GM12878 (cell line): ENCODE measurements around the gene ERFL. TPM values are rescaled to one million over a fixed set of nuclear protein-coding genes. Genes with fewer than 3 reads are reported as not detected.
A peak's percentile ranks its signal among the peaks of the same experiment; 100 is the strongest.

ENCODE experiments used
- ATAC-seq: fragments of 200-7000 bp; cut with Tn5 transposase; 3 replicates; pipeline ENCODE4 v1.9.1; 2020; ENCODE audit warnings: mild to moderate bottlenecking, moderate library complexity
- BruUV-seq: library from RNA; stranded (reverse); fragments of 400-500 nt; replicated peaks from 2 replicates; lab custom pipeline; 2021; lab: Mats Ljungman, UMichigan
- CTCF ChIA-PET: fragments of 300-600 bp; sonication (Branson Sonifier 250); formaldehyde crosslinking; extraction: SDS; loops from one replicate; lab custom pipeline; 2021; ENCODE audit warnings: inconsistent platforms; lab: Yijun Ruan, JAX
- POLR2A ChIA-PET: fragments of 350-600 bp; formaldehyde crosslinking; extraction: SDS; loops from one replicate; lab custom pipeline; 2021; ENCODE audit warnings: inconsistent platforms; lab: Charles Lee
- RAD21 ChIA-PET: fragments of 300-600 bp; sonication (Branson Sonifier 250); formaldehyde crosslinking; loops from one replicate; lab custom pipeline; 2023; ENCODE audit warnings: antibody characterized with exemption; ENCODE audit not compliant: unreplicated experiment; lab: Charles Lee
- SMC1A ChIA-PET: fragments of 300-600 bp; sonication (Branson Sonifier 250); formaldehyde crosslinking; loops from one replicate; lab custom pipeline; 2023; ENCODE audit not compliant: unreplicated experiment, uncharacterized antibody; lab: Charles Lee
- DNase-seq: peaks from one replicate; pipeline ENCODE4 v3.0.0-alpha.2; 2011; ENCODE audit warnings: low read depth, low spot score
- FAIRE-seq: peaks from 3 replicates; lab custom pipeline; 2011; peaks lifted over from hg19 to GRCh38; lab: Jason Lieb, UNC
- H2AFZ ChIP-seq: 2 replicates; pipeline ENCODE4 v1.6.0; 2011; ENCODE audit warnings: low read depth, low read length, control low read depth; ENCODE audit not compliant: control insufficient read depth
- H3K27ac ChIP-seq: 2 replicates; pipeline ENCODE4 v1.5.1; 2011; ENCODE audit warnings: control low read depth; ENCODE audit not compliant: control insufficient read depth, insufficient read depth
- H3K27me3 ChIP-seq, 2 experiments: replicated peaks in 1 of 2; 2 replicates each; pipeline versions ENCODE4 v1.6.0 to v1.6.1; 2011; ENCODE audit warnings: low read length in 1 of 2; ENCODE audit not compliant: control insufficient read depth in 2 of 2, insufficient read depth in 2 of 2
- H3K36me3 ChIP-seq, 2 experiments: 2 replicates each; pipeline ENCODE4 v1.5.1; 2011; ENCODE audit warnings: low read length in 1 of 2; ENCODE audit not compliant: control insufficient read depth in 2 of 2, insufficient read depth in 2 of 2
- H3K4me1 ChIP-seq: 2 replicates; pipeline ENCODE4 v1.6.1; 2011; ENCODE audit warnings: mild to moderate bottlenecking, low read length, moderate library complexity, mixed read lengths; ENCODE audit not compliant: control insufficient read depth, insufficient read depth
- H3K4me2 ChIP-seq: 2 replicates; pipeline ENCODE4 v1.6.0; 2011; ENCODE audit warnings: control low read depth; ENCODE audit not compliant: control insufficient read depth, insufficient read depth
- H3K4me3 ChIP-seq: fragments of 200-600 bp; sonication (generic); 2 replicates; pipeline ENCODE4 v1.5.1; 2016
- H3K79me2 ChIP-seq: 2 replicates; pipeline ENCODE4 v1.6.0; 2011; ENCODE audit warnings: low read length; ENCODE audit not compliant: control insufficient read depth, insufficient read depth
- H3K9ac ChIP-seq: 2 replicates; pipeline ENCODE4 v1.8.0; 2011; ENCODE audit warnings: low read length, control low read depth, mixed read lengths; ENCODE audit not compliant: control insufficient read depth, insufficient read depth
- H3K9me3 ChIP-seq: replicated peaks from 3 replicates; pipeline ENCODE4 v1.5.1; 2011; ENCODE audit warnings: mild to moderate bottlenecking, low read length; ENCODE audit not compliant: control insufficient read depth, insufficient read depth
- H4K20me1 ChIP-seq: 2 replicates; pipeline ENCODE4 v1.6.0; 2011; ENCODE audit not compliant: control insufficient read depth, insufficient read depth
- BACH1 ChIP-seq: fragments of 450-650 bp; IDR thresholded peaks from 2 replicates; pipeline ENCODE4 v1.6.1; 2017; ENCODE audit warnings: mild to moderate bottlenecking, borderline replicate concordance
- BMI1 ChIP-seq: fragments of 450-650 bp; IDR thresholded peaks from 2 replicates; pipeline ENCODE4 v1.6.1; 2016; ENCODE audit warnings: mild to moderate bottlenecking, moderate library complexity, borderline replicate concordance
- DPF2 ChIP-seq: fragments of 450-650 bp; IDR thresholded peaks from 2 replicates; pipeline ENCODE4 v1.6.1; 2017; ENCODE audit warnings: mild to moderate bottlenecking
- LARP7 ChIP-seq: fragments of 450-650 bp; IDR thresholded peaks from 2 replicates; pipeline ENCODE4 v1.6.1; 2017; ENCODE audit warnings: mild to moderate bottlenecking
- NFYB ChIP-seq: IDR thresholded peaks from 2 replicates; pipeline ENCODE4 v1.6.1; 2011; ENCODE audit warnings: low read depth, mild to moderate bottlenecking, low read length, improper control_type of control experiment, moderate library complexity; ENCODE audit not compliant: insufficient read depth
- POLR2AphosphoS2 ChIP-seq: IDR thresholded peaks from 2 replicates; pipeline ENCODE4 v1.6.1; 2011; ENCODE audit warnings: low read depth, mild to moderate bottlenecking, low read length, improper control_type of control experiment, moderate library complexity
- RUNX3 ChIP-seq: IDR thresholded peaks from 2 replicates; pipeline ENCODE4 v1.6.1; 2012; ENCODE audit warnings: low read length, inconsistent platforms
- SIX5 ChIP-seq: IDR thresholded peaks from 2 replicates; pipeline ENCODE4 v1.6.1; 2011; ENCODE audit warnings: mild to moderate bottlenecking, low read depth, low read length, moderate library complexity; ENCODE audit not compliant: severe bottlenecking
- SREBF2 ChIP-seq: IDR thresholded peaks from 2 replicates; pipeline ENCODE4 v1.6.1; 2012; ENCODE audit warnings: mild to moderate bottlenecking, low read length
- SUZ12 ChIP-seq: fragments of 200-600 bp; sonication (generic); IDR thresholded peaks from one replicate; pipeline ENCODE4 v1.6.1; 2018; ENCODE audit warnings: antibody characterized with exemption, mild to moderate bottlenecking; ENCODE audit not compliant: unreplicated experiment
- WGBS: methylation state at CpG from one replicate; pipeline ENCODE4 v1.1.6; 2016; ENCODE audit warnings: low lambda C conversion rate; ENCODE audit not compliant: insufficient replicate concordance, insufficient coverage; ENCODE audit errors: missing lambda C conversion rate; 5-methylcytosine and 5-hydroxymethylcytosine counted together
- in situ Hi-C: fragments of 300-500 bp; cut with MboI; formaldehyde crosslinking; loops from 9 replicates; pipeline ENCODE4 v1.14.3; 2018; ENCODE audit warnings: mixed read lengths
- intact Hi-C: fragments of 100-400 bp; cut with micrococcal nuclease; formaldehyde crosslinking; loops from one replicate; pipeline ENCODE4 v1.14.2; 2022; ENCODE audit not compliant: unreplicated experiment
- polyA plus RNA-seq, 11 experiments: library from polyadenylated mRNA; depleted of rRNA in 4 of 11; unstranded in 6 of 11; stranded (reverse) in 5 of 11; fragments of >200 nt; fragmentation: Nextera tagmentation in 4 of 11; fragmentation: Illumina TruSeq in 1 of 11; extraction: Ambion mirVana in 4 of 11; extraction: Trizol in 1 of 11; gene quantifications; 1 replicate in 1 of 11; 2 replicates in 10 of 11; pipeline versions ENCODE4 v1.2.1 to v1.2.3, GENCODE V29; 2011 to 2016; ENCODE audit warnings: inconsistent platforms in 2 of 11, missing spikeins in 2 of 11, low read depth in 1 of 11
- total RNA-seq, 4 experiments: library from RNA; depleted of rRNA in 3 of 4; stranded (reverse); fragments of >200 nt in 3 of 4; fragmentation: Illumina TruSeq in 1 of 4; extraction: Trizol in 1 of 4; gene quantifications; 2 replicates each; pipeline versions ENCODE4 v1.2.1 to v1.2.3, GENCODE V29; 2013 to 2021
- TF ChIP-seq, protein P1 (sequence below): fragments of 450-650 bp; formaldehyde crosslinking; IDR thresholded peaks from 2 replicates; pipeline ENCODE4 v1.4.0; 2022; ENCODE audit warnings: mild to moderate bottlenecking, moderate library complexity

ERFL gene
- total and polyA plus RNA-seq, 10 of the 15 experiments (the other 5 are each of a cell fraction or from before 2014, with no cell fraction given) = 0.04 to 0.10 (median 0.05) TPM; not detected in 7

DNA sequence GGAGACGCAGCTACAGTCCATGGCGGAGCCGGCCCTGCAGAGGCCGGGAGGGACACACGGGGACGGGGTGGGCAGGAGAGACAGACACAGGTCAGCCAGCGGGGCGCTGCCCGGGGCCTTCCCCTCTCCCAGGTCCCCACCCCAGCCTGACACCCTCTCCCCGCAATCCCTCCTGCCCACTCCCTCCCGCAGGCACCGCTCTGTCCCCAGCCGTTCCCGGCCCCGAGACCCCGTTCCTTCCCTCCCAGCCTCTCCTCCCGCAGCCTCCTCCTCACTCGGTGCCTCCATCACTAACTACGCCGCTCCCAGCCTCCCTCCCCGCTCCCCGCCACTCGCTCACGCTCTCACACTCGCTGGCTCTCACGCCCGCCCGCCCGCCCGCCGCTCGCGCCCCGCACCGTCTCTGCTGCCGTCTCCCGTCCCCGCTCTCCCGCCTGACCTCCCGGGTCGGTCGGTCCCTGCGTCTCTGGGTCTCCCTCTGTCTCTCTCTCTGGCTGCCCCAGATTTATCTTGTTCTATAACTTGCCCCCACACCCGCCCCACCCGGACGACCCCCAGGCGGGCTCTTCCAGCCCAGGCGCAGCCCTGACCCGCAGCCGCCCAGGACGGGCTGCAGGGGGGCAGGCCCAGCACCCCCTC, 15.2 kb downstream of the ERFL start:
- peaks cover 3 to 4% of the 10 kb centered on the region in 2 experiments; a peak in 3 of 4 replicates for H3K27me3 ChIP-seq
- TF ChIP-seq SREBF2 = no peak
- 0 out of 2 replicates have a peak, but pooled peaks have one; percentile 18 for TF ChIP-seq BACH1
- no peak for TF ChIP-seq LARP7
- TF ChIP-seq SIX5 = no peak
- TF ChIP-seq, all 136 proteins: peak for 1
- ATAC-seq = peak; percentile 47
- Histone ChIP-seq H2AFZ (no peak overlapping the region), H4K20me1 (peaks cover 6% of the 10 kb centered on the region; the same call in 1 of the 2 replicates), H3K27ac (no peak overlapping the region), H3K79me2 (no peaks in the 10 kb centered on the region), H3K4me3 (no peak overlapping the region), H3K9me3 (no peaks in the 10 kb centered on the region), H3K4me2 (no peak overlapping the region), H3K36me3 (peaks cover 0 to under 1% of the 10 kb centered on the region in 2 experiments; a peak in 2 of 4 replicates), H3K4me1 (no peaks in the 10 kb centered on the region), H3K9ac (no peak overlapping the region)
- ChIA-PET RAD21 (no interaction called here), POLR2A (no interaction called here), SMC1A (no interaction called here), CTCF (no interaction called here)
- intact Hi-C loops (no loop called here), in situ Hi-C loops (no loop called here)
- no TSS peak for BruUV-seq
- no peak for DNase-seq
- WGBS = 6% methylated on average over 25 of the region's 51 CpGs
- FAIRE-seq = no peak

DNA sequence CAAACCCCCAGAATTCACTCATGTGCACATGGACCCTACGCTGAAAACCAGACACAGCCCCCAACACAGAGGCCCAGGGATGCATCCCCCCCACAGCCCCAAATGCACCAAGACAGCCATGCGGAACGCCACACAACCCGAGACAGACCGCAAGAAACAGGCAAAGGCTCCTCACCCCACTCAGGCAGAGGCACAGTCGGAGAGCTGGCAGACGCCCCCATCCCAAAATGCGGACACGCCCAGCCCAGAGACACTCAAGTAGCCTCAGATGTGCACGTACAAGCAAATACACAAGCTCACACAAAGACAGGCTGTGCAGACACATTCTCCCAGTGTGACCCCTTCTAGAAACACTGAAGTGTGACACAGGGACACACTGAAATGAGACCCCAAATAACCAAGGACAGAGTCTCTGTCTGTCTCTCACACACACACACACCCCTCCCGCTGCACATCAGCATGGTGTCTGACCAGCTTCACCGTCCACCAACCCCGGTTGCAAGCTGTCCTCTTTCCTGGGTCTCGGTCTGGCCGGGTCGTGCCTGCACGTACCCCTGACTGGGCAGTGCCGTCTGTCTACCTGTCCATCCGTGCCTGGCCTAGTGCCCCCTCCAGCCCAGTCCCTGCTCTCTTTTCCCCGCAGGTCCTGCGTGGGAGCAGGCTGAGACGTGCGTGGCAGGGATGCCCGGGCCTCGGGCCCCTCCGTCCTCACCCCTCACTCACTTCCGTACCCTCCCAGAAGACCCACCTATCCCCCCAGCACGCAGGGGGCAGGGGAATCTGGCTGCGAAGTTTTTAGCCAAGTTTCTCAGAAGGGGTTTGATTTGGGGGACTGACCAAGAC, 16.1 kb downstream of the ERFL start:
- ChIA-PET SMC1A (no interaction called here), RAD21 (no interaction called here), CTCF (no interaction called here), POLR2A (no interaction called here)
- in situ Hi-C loops = no loop called here
- FAIRE-seq (no peak), ATAC-seq (peak; percentile 6), DNase-seq (no peak)
- H3K4me2 ChIP-seq = no peak overlapping the region
- intact Hi-C loops = no loop called here
- H2AFZ ChIP-seq = no peak overlapping the region
- H3K9me3 ChIP-seq = no peaks in the 10 kb centered on the region
- no peaks in the 10 kb centered on the region for H3K79me2 ChIP-seq
- no peak overlapping the region for H3K4me3 ChIP-seq
- WGBS = 19% methylated on average over 29 of the region's 29 CpGs
- no peak overlapping the region for H3K27ac ChIP-seq
- peaks cover 6% of the 10 kb centered on the region; the same call in 1 of the 2 replicates for H4K20me1 ChIP-seq
- H3K9ac ChIP-seq = no peak overlapping the region
- peaks cover 0 to 2% of the 10 kb centered on the region in 2 experiments; a peak in 3 of 4 replicates for H3K36me3 ChIP-seq
- peaks cover 3 to 4% of the 10 kb centered on the region in 2 experiments; a peak in 3 of 4 replicates for H3K27me3 ChIP-seq
- H3K4me1 ChIP-seq = no peaks in the 10 kb centered on the region
- BruUV-seq = no TSS peak
- no peak for TF ChIP-seq DPF2
- TF ChIP-seq NFYB = no peak
- peak; percentile 36 for TF ChIP-seq RUNX3
- TF ChIP-seq, protein P1, sequence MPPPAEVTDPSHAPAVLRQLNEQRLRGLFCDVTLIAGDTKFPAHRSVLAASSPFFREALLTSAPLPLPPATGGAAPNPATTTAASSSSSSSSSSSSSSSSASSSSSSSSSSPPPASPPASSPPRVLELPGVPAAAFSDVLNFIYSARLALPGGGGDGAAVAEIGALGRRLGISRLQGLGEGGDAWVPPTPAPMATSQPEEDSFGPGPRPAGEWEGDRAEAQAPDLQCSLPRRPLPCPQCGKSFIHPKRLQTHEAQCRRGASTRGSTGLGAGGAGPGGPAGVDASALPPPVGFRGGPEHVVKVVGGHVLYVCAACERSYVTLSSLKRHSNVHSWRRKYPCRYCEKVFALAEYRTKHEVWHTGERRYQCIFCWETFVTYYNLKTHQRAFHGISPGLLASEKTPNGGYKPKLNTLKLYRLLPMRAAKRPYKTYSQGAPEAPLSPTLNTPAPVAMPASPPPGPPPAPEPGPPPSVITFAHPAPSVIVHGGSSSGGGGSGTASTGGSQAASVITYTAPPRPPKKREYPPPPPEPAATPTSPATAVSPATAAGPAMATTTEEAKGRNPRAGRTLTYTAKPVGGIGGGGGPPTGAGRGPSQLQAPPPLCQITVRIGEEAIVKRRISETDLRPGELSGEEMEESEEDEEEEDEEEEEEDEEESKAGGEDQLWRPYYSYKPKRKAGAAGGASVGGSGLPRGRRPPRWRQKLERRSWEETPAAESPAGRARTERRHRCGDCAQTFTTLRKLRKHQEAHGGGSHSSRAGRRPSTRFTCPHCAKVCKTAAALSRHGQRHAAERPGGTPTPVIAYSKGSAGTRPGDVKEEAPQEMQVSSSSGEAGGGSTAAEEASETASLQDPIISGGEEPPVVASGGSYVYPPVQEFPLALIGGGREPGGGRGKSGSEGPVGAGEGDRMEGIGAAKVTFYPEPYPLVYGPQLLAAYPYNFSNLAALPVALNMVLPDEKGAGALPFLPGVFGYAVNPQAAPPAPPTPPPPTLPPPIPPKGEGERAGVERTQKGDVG (CRISPR knock-in tag) = no peak
- no peak for TF ChIP-seq BMI1
- peak; percentile 69 for TF ChIP-seq SUZ12
- TF ChIP-seq POLR2AphosphoS2 = 0 out of 2 replicates have a peak, but pooled peaks have one; percentile 49
